Endothelial cell of umbilical vein (primary cell): Measurements from ENCODE around the gene RCOR2. TPM values are rescaled to one million over a fixed set of nuclear protein-coding genes. Genes with fewer than 3 reads are reported as not detected.
A peak's percentile ranks its signal among the peaks of the same experiment; 100 is the strongest.

Experiments
- BruUV-seq: library from RNA; stranded (reverse); fragments of 400-500 nt; replicated peaks from 2 replicates; lab custom pipeline; 2021; lab: Mats Ljungman, UMichigan
- CTCF ChIA-PET: fragments of 300-600, 350-600 bp; sonication (Branson Sonifier 250); formaldehyde crosslinking; loops from one replicate; lab custom pipeline; 2021; ENCODE audit warnings: antibody characterized with exemption, inconsistent platforms; lab: Charles Lee
- POLR2A ChIA-PET: fragments of 300-600, 350-600 bp; sonication (Branson Sonifier 250); formaldehyde crosslinking; loops from one replicate; lab custom pipeline; 2021; ENCODE audit warnings: antibody characterized with exemption, inconsistent platforms; lab: Charles Lee
- DNase-seq: peaks from one replicate; pipeline ENCODE4 v3.0.0-alpha.2; 2011; ENCODE audit warnings: low read depth, low spot score
- FAIRE-seq: peaks from 2 replicates; lab custom pipeline; 2011; peaks lifted over from hg19 to GRCh38; lab: Jason Lieb, UNC
- H2AFZ ChIP-seq: 2 replicates; pipeline ENCODE4 v1.6.0; 2012; ENCODE audit warnings: low read depth, low read length, control low read depth, inconsistent platforms
- H3K27ac ChIP-seq: 2 replicates; pipeline ENCODE4 v1.5.1; 2011; ENCODE audit warnings: low read depth, mild to moderate bottlenecking, control low read depth, low read length, moderate library complexity; ENCODE audit not compliant: insufficient read depth
- H3K27me3 ChIP-seq, 2 experiments: 2 replicates each; pipeline versions ENCODE4 v1.6.0 to v1.6.1; 2011; ENCODE audit warnings: low read length in 2 of 2, mixed read lengths in 1 of 2; ENCODE audit not compliant: control insufficient read depth in 2 of 2, insufficient read depth in 2 of 2
- H3K36me3 ChIP-seq, 2 experiments: 2 replicates in 1 of 2; 3 replicates in 1 of 2; pipeline ENCODE4 v1.5.1; 2011; ENCODE audit warnings: low read length in 2 of 2, mild to moderate bottlenecking in 1 of 2, moderate library complexity in 1 of 2; ENCODE audit not compliant: control insufficient read depth in 2 of 2, insufficient read depth in 2 of 2; ENCODE audit errors: extremely low read depth in 1 of 2
- H3K4me1 ChIP-seq: 3 replicates; pipeline ENCODE4 v1.5.1; 2011; ENCODE audit warnings: mild to moderate bottlenecking, low read length; ENCODE audit not compliant: control insufficient read depth, insufficient read depth; ENCODE audit errors: extremely low read depth
- H3K4me2 ChIP-seq: 2 replicates; pipeline ENCODE4 v1.6.1; 2011; ENCODE audit warnings: low read length, control low read depth, mixed read lengths; ENCODE audit not compliant: insufficient read depth
- H3K4me3 ChIP-seq, 3 experiments: fragments of 200-600 bp in 1 of 3; sonication (generic), shearing (Covaris generic) in 1 of 3; replicated peaks in 1 of 3; 2 replicates each; pipeline ENCODE4 v1.5.1; 2011 to 2016; ENCODE audit warnings: control low read depth in 3 of 3, low read length in 3 of 3, mild to moderate bottlenecking in 2 of 3, inconsistent platforms in 1 of 3, low read depth in 1 of 3, moderate library complexity in 1 of 3; ENCODE audit not compliant: insufficient read depth in 1 of 3
- H3K79me2 ChIP-seq: 2 replicates; pipeline ENCODE4 v1.6.0; 2012; ENCODE audit warnings: low read length, inconsistent platforms; ENCODE audit not compliant: control insufficient read depth, insufficient read depth
- H3K9ac ChIP-seq: replicated peaks from 2 replicates; pipeline ENCODE3; 2011; ENCODE audit warnings: low read length, control low read depth; ENCODE audit not compliant: insufficient read depth; ENCODE audit errors: extremely low read depth
- H3K9me1 ChIP-seq: replicated peaks from 3 replicates; pipeline ENCODE4 v1.6.0; 2011; ENCODE audit warnings: mild to moderate bottlenecking, low read length; ENCODE audit not compliant: control insufficient read depth, insufficient read depth; ENCODE audit errors: extremely low read depth
- H3K9me3 ChIP-seq: replicated peaks from 2 replicates; pipeline ENCODE4 v1.5.1; 2012; ENCODE audit warnings: low read length, inconsistent platforms; ENCODE audit not compliant: control insufficient read depth, insufficient read depth
- H4K20me1 ChIP-seq: replicated peaks from 2 replicates; pipeline ENCODE3; 2011; ENCODE audit warnings: mild to moderate bottlenecking, low read length; ENCODE audit not compliant: control insufficient read depth, insufficient read depth; ENCODE audit errors: extremely low read depth
- EZH2 ChIP-seq: IDR thresholded peaks from 2 replicates; pipeline ENCODE4 v1.6.1; 2012; ENCODE audit warnings: borderline replicate concordance, low read depth, mild to moderate bottlenecking, moderate library complexity, low read length, inconsistent platforms; ENCODE audit not compliant: severe bottlenecking
- FOS ChIP-seq: IDR thresholded peaks from 2 replicates; pipeline ENCODE4 v1.6.1; 2011; ENCODE audit warnings: mild to moderate bottlenecking, low read length, moderate library complexity, borderline replicate concordance; ENCODE audit not compliant: insufficient read depth
- GATA2 ChIP-seq: IDR thresholded peaks from 2 replicates; pipeline ENCODE4 v1.7.0; 2011; ENCODE audit warnings: low read depth, mild to moderate bottlenecking, moderate library complexity, mixed read lengths, low read length; ENCODE audit not compliant: insufficient read length, insufficient read depth
- JUN ChIP-seq: IDR thresholded peaks from 2 replicates; pipeline ENCODE4 v1.6.1; 2011; ENCODE audit warnings: borderline replicate concordance, low read depth; ENCODE audit not compliant: insufficient read length, insufficient read depth
- MYC ChIP-seq: IDR thresholded peaks from one replicate; pipeline ENCODE4 v1.6.1; 2011; ENCODE audit warnings: mild to moderate bottlenecking, low read depth, low read length
- POLR2A ChIP-seq: IDR thresholded peaks from 2 replicates; pipeline ENCODE4 v1.6.1; 2012; ENCODE audit warnings: low read depth, mild to moderate bottlenecking, control low read depth, low read length
- POLR2AphosphoS5 ChIP-seq: IDR thresholded peaks from 2 replicates; pipeline ENCODE4 v1.6.1; 2012; ENCODE audit warnings: low read depth, mild to moderate bottlenecking, control low read depth, low read length, moderate library complexity; ENCODE audit not compliant: insufficient read depth
- dilution Hi-C: fragments of 300-500 bp; cut with MboI; formaldehyde crosslinking; loops from one replicate; pipeline ENCODE4 v1.15.0; 2019; ENCODE audit warnings: low sequenced_read_pairs; ENCODE audit not compliant: extremely low pct_ligation_motif_present
- intact Hi-C: fragments of 100-400 bp; cut with micrococcal nuclease; formaldehyde crosslinking; loops from one replicate; pipeline ENCODE4 v1.10.0; 2022
- polyA plus RNA-seq, 4 experiments: library from polyadenylated mRNA; depleted of rRNA in 3 of 4; stranded (reverse) in 3 of 4; unstranded in 1 of 4; fragments of >200 nt; gene quantifications; 2 replicates each; pipeline versions ENCODE4 v1.2.1 to v1.2.3, GENCODE V29; 2011 to 2012; ENCODE audit warnings: missing spikeins in 1 of 4
- total RNA-seq: library from RNA; stranded (reverse); gene quantifications from 2 replicates; pipeline ENCODE4 v1.2.3, GENCODE V29; 2021
- TF ChIP-seq, protein P1 (sequence below), 2 donors: IDR thresholded peaks; 1 replicate in 1 of 2; 2 replicates in 1 of 2; pipeline ENCODE4 v1.5.1; 2011; ENCODE audit warnings: low read length in 2 of 2, mild to moderate bottlenecking in 2 of 2, moderate library complexity in 2 of 2, control low read depth in 1 of 2, inconsistent platforms in 1 of 2, low read depth in 1 of 2; ENCODE audit not compliant: insufficient read depth in 1 of 2; ENCODE audit errors: extremely low read depth in 1 of 2
- TF ChIP-seq, protein P2 (sequence below): IDR thresholded peaks from 2 replicates; pipeline ENCODE4 v1.6.1; 2011; ENCODE audit not compliant: insufficient read depth, insufficient read length

Gene RCOR2
- total and polyA plus RNA-seq, 2 donors (not counting 3 experiments of a cell fraction or from before 2014, with no cell fraction given) = 0.13 to 0.63 TPM

DNA sequence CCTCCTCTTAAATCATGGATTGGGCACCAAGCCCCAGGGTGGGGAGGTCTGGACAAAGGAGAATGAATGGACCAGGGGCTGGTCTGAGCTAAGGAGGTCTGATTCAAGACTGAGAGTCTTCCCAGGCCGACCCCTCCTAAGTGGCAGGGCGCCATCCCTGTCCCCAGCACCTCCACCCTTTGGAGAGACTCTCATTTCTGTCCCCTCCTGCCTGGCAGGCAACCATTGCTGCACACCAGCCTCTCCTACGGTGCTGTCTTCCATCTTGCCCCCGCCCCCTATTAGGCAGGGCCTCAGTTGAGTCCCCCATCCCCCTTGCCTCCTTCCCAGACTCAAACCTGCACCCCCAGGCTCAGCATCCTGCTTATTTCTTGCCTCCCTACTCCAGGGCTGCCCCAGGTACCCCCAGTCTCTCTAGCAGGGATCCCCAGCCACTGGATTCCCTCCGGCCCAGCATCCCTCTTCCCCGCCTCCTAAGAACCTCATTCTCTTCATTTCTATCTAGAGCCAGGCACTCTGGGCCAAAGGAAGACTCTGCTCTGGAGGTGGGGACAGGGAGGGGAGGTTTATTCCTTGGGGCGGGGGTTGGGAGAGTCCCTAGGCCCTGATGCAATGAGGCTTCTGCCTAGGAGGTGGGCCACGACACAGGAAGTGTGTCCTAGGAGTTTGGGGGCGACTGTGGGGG, 1.7 kb upstream of the RCOR2 start:
- Histone ChIP-seq H3K79me2 (no peaks in the 10 kb centered on the region), H3K36me3 (no peaks in the 10 kb centered on the region), H4K20me1 (no peaks in the 10 kb centered on the region), H3K4me3 (no peak overlapping the region), H3K9me3 (no peaks in the 10 kb centered on the region), H3K27me3 (peaks cover 2 to 4% of the 10 kb centered on the region in 2 experiments), H3K9me1 (no peaks in the 10 kb centered on the region), H3K4me1 (peaks cover 7% of the 10 kb centered on the region), H3K9ac (no peak overlapping the region), H3K4me2 (no peak overlapping the region), H2AFZ (peak overlapping the region; percentile 33), H3K27ac (no peak overlapping the region)
- no TSS peak for BruUV-seq
- FAIRE-seq (no peak), DNase-seq (no peak)
- ChIA-PET CTCF (interaction anchor here (1.6 to 2.3 kb wide), 6 partner anchors 12 to 151 kb away, joined by 4 to 16 read pairs (median 7); partner anchors contain the start of genes MARK2 and ZFTA), POLR2A (interaction anchor here (0.7 kb wide), 1 partner anchor 80 kb away, joined by 3 read pairs; no protein-coding TSS in a partner anchor)
- intact Hi-C loops = loop anchor here (5.0 kb wide), 1 partner anchor 229 kb away; no protein-coding TSS in a partner anchor
- TF ChIP-seq, protein P1, sequence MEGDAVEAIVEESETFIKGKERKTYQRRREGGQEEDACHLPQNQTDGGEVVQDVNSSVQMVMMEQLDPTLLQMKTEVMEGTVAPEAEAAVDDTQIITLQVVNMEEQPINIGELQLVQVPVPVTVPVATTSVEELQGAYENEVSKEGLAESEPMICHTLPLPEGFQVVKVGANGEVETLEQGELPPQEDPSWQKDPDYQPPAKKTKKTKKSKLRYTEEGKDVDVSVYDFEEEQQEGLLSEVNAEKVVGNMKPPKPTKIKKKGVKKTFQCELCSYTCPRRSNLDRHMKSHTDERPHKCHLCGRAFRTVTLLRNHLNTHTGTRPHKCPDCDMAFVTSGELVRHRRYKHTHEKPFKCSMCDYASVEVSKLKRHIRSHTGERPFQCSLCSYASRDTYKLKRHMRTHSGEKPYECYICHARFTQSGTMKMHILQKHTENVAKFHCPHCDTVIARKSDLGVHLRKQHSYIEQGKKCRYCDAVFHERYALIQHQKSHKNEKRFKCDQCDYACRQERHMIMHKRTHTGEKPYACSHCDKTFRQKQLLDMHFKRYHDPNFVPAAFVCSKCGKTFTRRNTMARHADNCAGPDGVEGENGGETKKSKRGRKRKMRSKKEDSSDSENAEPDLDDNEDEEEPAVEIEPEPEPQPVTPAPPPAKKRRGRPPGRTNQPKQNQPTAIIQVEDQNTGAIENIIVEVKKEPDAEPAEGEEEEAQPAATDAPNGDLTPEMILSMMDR (IDR thresholded peaks at IDR 0.05; ENCODE audit: extremely low read depth in 1 of 2, insufficient read depth in 1 of 2, low read depth in 1 of 2, low read length in 2 of 2) = no peak
- TF ChIP-seq JUN (no peak), MYC (no peak), FOS (no peak), EZH2 (no peak), POLR2AphosphoS5 (no peak), POLR2A (no peak), GATA2 (no peak)
- TF ChIP-seq, protein P2, sequence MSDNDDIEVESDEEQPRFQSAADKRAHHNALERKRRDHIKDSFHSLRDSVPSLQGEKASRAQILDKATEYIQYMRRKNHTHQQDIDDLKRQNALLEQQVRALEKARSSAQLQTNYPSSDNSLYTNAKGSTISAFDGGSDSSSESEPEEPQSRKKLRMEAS = no peak
- dilution Hi-C loops = no loop called here
